Measurements from ENCODE around the gene LASP1. TPM values are rescaled to one million over a fixed set of nuclear protein-coding genes. Genes with fewer than 3 reads are reported as not detected.

The LASP1 gene
- total RNA-seq, 1 donor from 2014 or later = 201 TPM

- no peaks in the 10 kb centered on the region for H3K36me3 ChIP-seq (ENCODE audit: control insufficient read depth, insufficient read depth, low read length)
- H3K27me3 ChIP-seq (ENCODE audit: control insufficient read depth, insufficient read depth, low read length) = no peaks in the 10 kb centered on the region
- TF ChIP-seq CTCF (IDR thresholded peaks at IDR 0.05; ENCODE audit: insufficient read depth, low read length, poor library complexity, severe bottlenecking) = no peak
- no peak overlapping the region for H3K4me3 ChIP-seq (ENCODE audit: low read depth, low read length)
- no peak for DNase-seq (ENCODE audit: low read depth)
Measured at GRCh38 chr17:38881600-38882191, 11.8 kb downstream of the LASP1 start.

- no peak for TF ChIP-seq CTCF (IDR thresholded peaks at IDR 0.05; ENCODE audit: insufficient read depth, low read length, poor library complexity, severe bottlenecking)
- Histone ChIP-seq H3K36me3 (ENCODE audit: control insufficient read depth, insufficient read depth, low read length) (no peaks in the 10 kb centered on the region), H3K27me3 (ENCODE audit: control insufficient read depth, insufficient read depth, low read length) (no peaks in the 10 kb centered on the region), H3K4me3 (ENCODE audit: low read depth, low read length) (no peak overlapping the region)
- DNase-seq (ENCODE audit: low read depth) = no peak
Measured at GRCh38 chr17:38882870-38883269, 13.0 kb downstream of the LASP1 start.

GRCh38 chr17:38883592-38884526, 14.0 kb downstream of the LASP1 start:
- no peak for DNase-seq (ENCODE audit: low read depth)
- no peak for TF ChIP-seq CTCF (IDR thresholded peaks at IDR 0.05; ENCODE audit: insufficient read depth, low read length, poor library complexity, severe bottlenecking)
- no peak overlapping the region for H3K4me3 ChIP-seq (ENCODE audit: low read depth, low read length)
- no peaks in the 10 kb centered on the region for H3K36me3 ChIP-seq (ENCODE audit: control insufficient read depth, insufficient read depth, low read length)
- H3K27me3 ChIP-seq (ENCODE audit: control insufficient read depth, insufficient read depth, low read length) = no peaks in the 10 kb centered on the region

GRCh38 chr17:38885044-38885727, 15.3 kb downstream of the LASP1 start:
- DNase-seq (ENCODE audit: low read depth) = no peak
- no peak overlapping the region for H3K4me3 ChIP-seq (ENCODE audit: low read depth, low read length)
- no peak for TF ChIP-seq CTCF (IDR thresholded peaks at IDR 0.05; ENCODE audit: insufficient read depth, low read length, poor library complexity, severe bottlenecking)
- peaks cover 1% of the 10 kb centered on the region for H3K36me3 ChIP-seq (ENCODE audit: control insufficient read depth, insufficient read depth, low read length)
- H3K27me3 ChIP-seq (ENCODE audit: control insufficient read depth, insufficient read depth, low read length) = no peaks in the 10 kb centered on the region

GRCh38 chr17:38885728-38886642, 16.1 kb downstream of the LASP1 start:
- no peaks in the 10 kb centered on the region for H3K27me3 ChIP-seq (ENCODE audit: control insufficient read depth, insufficient read depth, low read length)
- no peak for TF ChIP-seq CTCF (IDR thresholded peaks at IDR 0.05; ENCODE audit: insufficient read depth, low read length, poor library complexity, severe bottlenecking)
- no peak overlapping the region for H3K4me3 ChIP-seq (ENCODE audit: low read depth, low read length)
- peaks cover 1% of the 10 kb centered on the region for H3K36me3 ChIP-seq (ENCODE audit: control insufficient read depth, insufficient read depth, low read length)
- no peak for DNase-seq (ENCODE audit: low read depth)
